ENCODE measurements around the gene ERG.
A peak's percentile ranks its signal among the peaks of the same experiment; 100 is the strongest.

ERG gene

GRCh38 chr21:38533887-38534286 is 35.6 kb upstream of the ERG start:
- TF ChIP-seq, protein P1, sequence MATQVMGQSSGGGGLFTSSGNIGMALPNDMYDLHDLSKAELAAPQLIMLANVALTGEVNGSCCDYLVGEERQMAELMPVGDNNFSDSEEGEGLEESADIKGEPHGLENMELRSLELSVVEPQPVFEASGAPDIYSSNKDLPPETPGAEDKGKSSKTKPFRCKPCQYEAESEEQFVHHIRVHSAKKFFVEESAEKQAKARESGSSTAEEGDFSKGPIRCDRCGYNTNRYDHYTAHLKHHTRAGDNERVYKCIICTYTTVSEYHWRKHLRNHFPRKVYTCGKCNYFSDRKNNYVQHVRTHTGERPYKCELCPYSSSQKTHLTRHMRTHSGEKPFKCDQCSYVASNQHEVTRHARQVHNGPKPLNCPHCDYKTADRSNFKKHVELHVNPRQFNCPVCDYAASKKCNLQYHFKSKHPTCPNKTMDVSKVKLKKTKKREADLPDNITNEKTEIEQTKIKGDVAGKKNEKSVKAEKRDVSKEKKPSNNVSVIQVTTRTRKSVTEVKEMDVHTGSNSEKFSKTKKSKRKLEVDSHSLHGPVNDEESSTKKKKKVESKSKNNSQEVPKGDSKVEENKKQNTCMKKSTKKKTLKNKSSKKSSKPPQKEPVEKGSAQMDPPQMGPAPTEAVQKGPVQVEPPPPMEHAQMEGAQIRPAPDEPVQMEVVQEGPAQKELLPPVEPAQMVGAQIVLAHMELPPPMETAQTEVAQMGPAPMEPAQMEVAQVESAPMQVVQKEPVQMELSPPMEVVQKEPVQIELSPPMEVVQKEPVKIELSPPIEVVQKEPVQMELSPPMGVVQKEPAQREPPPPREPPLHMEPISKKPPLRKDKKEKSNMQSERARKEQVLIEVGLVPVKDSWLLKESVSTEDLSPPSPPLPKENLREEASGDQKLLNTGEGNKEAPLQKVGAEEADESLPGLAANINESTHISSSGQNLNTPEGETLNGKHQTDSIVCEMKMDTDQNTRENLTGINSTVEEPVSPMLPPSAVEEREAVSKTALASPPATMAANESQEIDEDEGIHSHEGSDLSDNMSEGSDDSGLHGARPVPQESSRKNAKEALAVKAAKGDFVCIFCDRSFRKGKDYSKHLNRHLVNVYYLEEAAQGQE (IDR thresholded peaks at IDR 0.05; ENCODE audit: insufficient read depth in 1 of 2, low read depth in 2 of 2, low read length in 2 of 2) = peak in 1 of 2 experiments; percentile 84; a peak in 2 of 4 replicates
- no peak for TF ChIP-seq FOXP2 (optimal IDR thresholded peaks at IDR 0.05; ENCODE audit: borderline replicate concordance, extremely low read depth, extremely low read length, insufficient read depth)

GRCh38 chr21:38531591-38531990 is 33.3 kb upstream of the ERG start:
- TF ChIP-seq TAF1 (IDR thresholded peaks at IDR 0.05; ENCODE audit: borderline replicate concordance, insufficient read depth, low read length) (no peak), SIN3A (IDR thresholded peaks at IDR 0.05; ENCODE audit: borderline replicate concordance, insufficient read depth, low read length) (no peak)

DNA sequence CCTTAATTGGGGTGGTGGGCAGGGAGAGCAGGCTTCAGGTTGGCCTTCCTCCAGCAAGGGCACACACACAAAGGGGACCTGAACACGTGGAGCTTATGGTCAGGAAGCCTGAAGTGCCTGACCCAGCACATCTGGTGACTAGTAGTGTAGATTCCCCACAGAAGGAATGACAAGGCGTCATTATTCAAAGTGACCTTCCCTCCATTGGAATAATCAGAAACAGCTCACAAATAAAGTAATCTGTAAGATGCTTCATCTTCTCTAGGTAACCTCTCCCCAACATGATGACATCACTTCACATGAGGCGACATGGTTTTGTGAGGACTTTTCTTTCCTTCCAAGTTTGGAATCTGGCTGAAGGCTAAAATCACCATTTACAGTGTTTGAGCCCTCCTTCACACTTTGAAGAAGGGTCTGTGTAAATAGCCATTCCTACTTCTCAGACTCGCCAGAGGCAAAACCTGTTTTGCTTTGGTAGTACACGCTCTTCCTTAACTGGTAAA is 32.8 kb upstream of the ERG start:
- TF ChIP-seq, protein P1 (IDR thresholded peaks at IDR 0.05; ENCODE audit: insufficient read depth in 1 of 2, low read depth in 2 of 2, low read length in 2 of 2) = no peak
- TF ChIP-seq TAF1 (IDR thresholded peaks at IDR 0.05; ENCODE audit: borderline replicate concordance, insufficient read depth, low read length) = no peak
- no peak for TF ChIP-seq FOXP2 (optimal IDR thresholded peaks at IDR 0.05; ENCODE audit: borderline replicate concordance, extremely low read depth, extremely low read length, insufficient read depth)
- TF ChIP-seq POLR2AphosphoS5 (IDR thresholded peaks at IDR 0.05; ENCODE audit: low read depth, low read length) = no peak
- no peak for TF ChIP-seq SIN3A (IDR thresholded peaks at IDR 0.05; ENCODE audit: borderline replicate concordance, insufficient read depth, low read length)

GRCh38 chr21:38527737-38528136 is 29.5 kb upstream of the ERG start:
- TF ChIP-seq SIN3A (IDR thresholded peaks at IDR 0.05; ENCODE audit: borderline replicate concordance, insufficient read depth, low read length) = no peak

GRCh38 chr21:38525454-38525853 is 27.2 kb upstream of the ERG start:
- TF ChIP-seq SIN3A (IDR thresholded peaks at IDR 0.05; ENCODE audit: borderline replicate concordance, insufficient read depth, low read length) (no peak), FOXP2 (optimal IDR thresholded peaks at IDR 0.05; ENCODE audit: borderline replicate concordance, extremely low read depth, extremely low read length, insufficient read depth) (no peak)

- TF ChIP-seq, protein P1 (IDR thresholded peaks at IDR 0.05; ENCODE audit: insufficient read depth in 1 of 2, low read depth in 2 of 2, low read length in 2 of 2) = no peak
- no peak for TF ChIP-seq SIN3A (IDR thresholded peaks at IDR 0.05; ENCODE audit: borderline replicate concordance, insufficient read depth, low read length)
- TF ChIP-seq POLR2AphosphoS5 (IDR thresholded peaks at IDR 0.05; ENCODE audit: low read depth, low read length) = no peak
- TF ChIP-seq TAF1 (IDR thresholded peaks at IDR 0.05; ENCODE audit: borderline replicate concordance, insufficient read depth, low read length) = no peak
- TF ChIP-seq FOXP2 (optimal IDR thresholded peaks at IDR 0.05; ENCODE audit: borderline replicate concordance, extremely low read depth, extremely low read length, insufficient read depth) = no peak
Measured at GRCh38 chr21:38524168-38525153, 26.2 kb upstream of the ERG start.
